GM19372 (cell line): Measurements from ENCODE around the gene ZNF774.
A peak's percentile ranks its signal among the peaks of the same experiment; 100 is the strongest.
"Not testable (repeated sequence)": the region's sequence is repeated elsewhere in the genome, so short reads cannot be mapped to it uniquely, and the experiment has no call there.

ENCODE experiments used
- ATAC-seq: cut with Tn5 transposase; IDR thresholded peaks from one replicate; pipeline ENCODE4 v1.9.1; 2021; ENCODE audit warnings: mild to moderate bottlenecking, low read depth, moderate library complexity; ENCODE audit not compliant: unreplicated experiment

Gene ZNF774

DNA sequence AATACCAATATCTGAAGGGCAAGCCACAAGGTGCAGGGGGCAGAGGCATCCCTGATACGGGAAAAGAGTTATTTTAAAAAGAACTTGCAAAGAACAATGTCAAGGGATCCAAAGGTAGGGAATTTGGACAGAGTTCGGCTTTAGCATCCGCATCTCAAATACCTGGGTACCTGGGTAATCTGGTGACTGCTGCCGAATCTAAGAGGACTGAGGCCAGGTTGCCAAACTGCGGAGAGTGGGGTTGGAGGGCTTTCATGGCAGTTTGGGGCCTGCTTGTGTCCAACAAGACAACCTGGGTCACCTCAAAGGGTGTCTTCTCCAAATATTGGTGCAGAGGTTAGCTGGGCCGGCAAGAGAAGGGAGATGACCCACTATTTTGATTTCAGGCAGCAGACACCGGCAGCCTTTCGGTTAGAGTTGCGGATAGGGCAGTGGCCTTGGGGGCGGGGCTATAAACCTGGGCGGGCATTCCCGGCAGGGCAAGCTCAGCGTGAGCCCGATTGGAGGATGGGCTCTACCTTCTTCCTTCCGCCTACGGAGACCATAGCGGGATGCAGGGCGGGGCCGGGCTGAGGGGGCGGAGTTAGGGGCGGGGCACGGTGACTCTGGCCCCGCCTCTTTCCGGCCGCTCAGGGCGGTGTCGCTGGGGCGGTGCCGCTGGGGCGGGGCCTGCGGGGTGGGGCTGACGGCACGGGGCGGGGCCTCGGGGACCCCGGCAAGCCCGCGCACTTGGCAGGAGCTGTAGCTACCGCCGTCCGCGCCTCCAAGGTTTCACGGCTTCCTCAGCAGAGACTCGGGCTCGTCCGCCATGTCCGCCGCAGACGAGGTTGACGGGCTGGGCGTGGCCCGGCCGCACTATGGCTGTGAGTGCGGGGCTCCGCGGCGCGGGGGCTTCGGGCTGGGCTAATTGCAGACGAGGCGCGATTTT lies 35.7 kb downstream of the ZNF774 start, which contains the start of gene IQGAP1:
Gene IQGAP1 (plus strand): TSS at position 709 of the 928 bp plus-strand sequence. CDS start 100 bp downstream, at position 809.
- ATAC-seq, result peak; percentile 95

GRCh38 chr15:90388462-90389380 lies 36.6 kb downstream of the ZNF774 start:
- peak; percentile 37 for ATAC-seq

DNA sequence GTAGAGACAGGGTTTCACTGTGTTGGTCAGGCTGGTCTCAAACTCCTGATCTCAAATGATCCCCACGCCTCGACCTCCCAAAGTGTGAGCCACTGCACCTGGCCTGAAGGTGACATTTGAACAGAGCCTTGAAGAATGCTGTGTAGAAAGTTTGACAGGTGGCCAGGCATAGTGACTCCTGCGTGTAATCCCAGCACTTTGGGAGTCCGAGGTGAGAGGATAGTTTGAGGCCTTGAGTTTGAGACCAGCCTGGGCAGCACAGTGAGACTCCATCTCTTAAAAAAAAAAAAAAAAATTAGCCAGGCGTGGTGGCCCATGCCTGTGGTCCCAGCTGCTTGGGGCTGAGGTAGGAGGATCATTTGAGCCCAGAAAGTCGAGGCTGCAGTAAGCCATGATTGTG lies 37.4 kb downstream of the ZNF774 start:
- ATAC-seq, result no peak

DNA sequence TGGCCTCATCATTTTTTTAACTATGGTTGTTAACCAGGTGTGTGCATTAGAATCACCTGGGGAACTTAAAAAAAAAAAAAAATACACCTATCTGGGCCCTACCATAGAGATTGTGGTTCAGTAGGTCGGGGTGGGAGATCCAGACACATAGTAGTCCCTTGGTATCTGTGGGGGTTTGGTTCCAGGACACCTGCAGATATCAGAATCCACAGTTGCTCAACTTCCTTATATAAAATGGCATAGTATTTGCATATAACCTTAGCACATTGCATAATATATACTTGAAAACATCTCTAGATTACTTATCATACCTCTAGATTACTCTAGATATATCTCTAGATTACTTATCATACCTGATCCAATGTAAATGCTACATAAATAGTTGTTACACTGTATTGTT lies 41.0 kb downstream of the ZNF774 start:
- ATAC-seq, result no peak

DNA sequence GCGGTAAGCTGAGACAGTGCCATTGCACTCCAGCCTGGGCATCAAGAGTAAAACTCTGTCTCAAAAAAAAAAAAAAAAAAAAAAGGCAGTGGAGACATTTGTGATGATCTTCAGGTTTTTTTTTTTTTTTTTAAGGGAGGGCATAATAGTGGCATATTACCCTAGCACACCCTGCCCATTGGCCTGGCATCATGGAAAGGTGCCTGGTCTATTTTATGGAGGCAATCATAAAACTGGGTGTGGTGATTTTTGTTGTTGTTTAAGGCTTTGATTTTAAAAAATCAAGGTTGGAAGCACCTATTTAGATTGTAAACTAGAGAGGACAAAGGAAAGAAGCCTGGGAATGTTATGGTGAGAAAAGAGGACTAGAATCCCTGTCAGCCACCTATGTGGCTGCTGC lies 42.0 kb downstream of the ZNF774 start:
- no peak for ATAC-seq

DNA sequence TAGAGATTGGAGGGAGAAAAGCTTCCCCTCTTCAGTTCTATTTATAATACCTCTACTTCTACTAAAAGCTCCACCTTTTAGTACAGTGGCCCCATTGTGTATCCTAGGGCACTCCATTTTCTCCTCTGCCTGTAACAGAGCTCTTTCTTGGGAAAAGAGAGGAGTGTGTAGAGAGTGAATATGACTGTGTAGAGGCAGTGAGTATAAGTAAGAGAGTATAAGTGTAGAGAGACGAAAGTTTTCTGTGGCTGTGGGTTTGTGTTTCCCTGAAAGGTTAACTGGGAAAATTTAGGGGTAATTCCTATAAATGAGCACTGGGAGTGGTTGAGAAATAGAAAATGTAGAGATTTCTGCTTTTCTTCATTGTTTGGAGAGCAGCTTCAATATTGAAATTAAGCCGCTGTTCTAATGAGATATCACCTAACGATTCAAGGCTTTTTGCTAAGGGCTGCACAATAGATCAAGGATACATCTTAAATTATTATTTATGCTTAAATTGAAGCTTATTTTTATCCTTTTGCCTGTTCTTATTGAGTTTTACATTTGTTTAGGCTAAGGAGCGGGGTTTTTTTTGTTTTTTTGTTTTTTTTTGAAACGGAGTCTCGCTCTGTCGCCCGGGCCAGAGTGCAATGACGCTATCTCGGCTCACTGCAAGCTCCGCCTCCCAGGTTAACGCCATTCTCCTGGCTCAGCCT lies 42.8 kb downstream of the ZNF774 start:
- ATAC-seq, result no peak

- ATAC-seq, result no peak
These were observed 44.2 kb downstream of the ZNF774 start for GRCh38 chr15:90396321-90396720.

DNA sequence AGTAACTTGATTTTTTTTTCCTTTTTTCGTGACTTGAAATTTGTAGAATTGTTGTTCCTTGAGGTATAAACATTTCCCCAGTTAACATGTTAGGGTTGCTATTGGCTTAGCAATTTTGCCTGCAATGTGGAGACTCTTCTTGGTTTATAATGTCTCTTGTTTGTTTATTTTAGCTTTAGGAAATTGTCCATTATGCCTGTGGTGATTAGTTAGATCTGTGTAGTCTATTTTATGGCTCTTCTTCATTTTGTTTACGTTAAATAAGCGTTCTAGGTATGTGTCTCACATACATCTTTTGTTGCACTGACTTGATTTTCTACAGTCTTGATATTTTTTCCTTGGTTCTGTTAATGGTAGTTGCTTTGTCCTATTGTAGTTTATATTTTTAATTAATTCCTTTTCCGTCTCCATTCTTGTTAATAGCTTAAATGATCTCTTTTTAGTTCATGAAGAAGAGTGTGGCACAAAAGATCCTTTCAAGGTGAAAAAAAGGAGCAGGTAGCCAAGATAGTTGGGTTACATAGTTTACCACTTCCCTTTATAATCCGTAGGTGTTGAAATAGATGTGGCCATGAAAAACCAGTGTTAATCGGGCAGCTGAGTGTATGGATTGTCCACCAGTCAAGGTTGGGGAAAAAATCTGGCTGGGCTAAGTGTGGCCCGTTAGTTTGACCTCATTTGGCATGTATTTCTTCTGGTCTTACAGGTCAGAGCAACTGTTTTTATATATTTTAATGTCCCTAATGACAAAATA lies 48.1 kb downstream of the ZNF774 start:
- ATAC-seq, result no peak

- peak; percentile 99 for ATAC-seq
These were observed 48.8 kb downstream of the ZNF774 start for GRCh38 chr15:90400759-90401314.

DNA sequence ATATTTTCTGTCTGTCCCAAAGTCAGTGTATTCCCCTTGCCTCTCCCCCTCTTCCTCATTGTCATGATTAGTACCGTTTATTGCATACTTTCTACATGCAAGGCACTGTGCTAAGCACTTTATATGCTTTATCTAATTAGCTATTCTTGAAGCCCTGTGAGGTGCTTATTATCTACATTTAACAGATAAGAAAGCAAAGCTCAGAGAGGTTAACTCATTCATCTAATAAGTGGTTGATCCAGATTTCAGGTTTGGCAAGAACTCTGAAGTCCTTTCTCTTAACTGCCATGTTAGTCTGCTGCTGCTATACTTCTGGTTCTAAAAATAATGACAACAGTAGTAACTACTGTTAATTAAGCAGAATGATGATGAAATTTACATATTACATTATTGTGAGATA lies 49.4 kb downstream of the ZNF774 start:
- ATAC-seq, result no peak

- no peak for ATAC-seq
These were observed 50.1 kb downstream of the ZNF774 start for GRCh38 chr15:90402223-90402622.

GRCh38 chr15:90402767-90403166 lies 50.7 kb downstream of the ZNF774 start:
- no peak for ATAC-seq

DNA sequence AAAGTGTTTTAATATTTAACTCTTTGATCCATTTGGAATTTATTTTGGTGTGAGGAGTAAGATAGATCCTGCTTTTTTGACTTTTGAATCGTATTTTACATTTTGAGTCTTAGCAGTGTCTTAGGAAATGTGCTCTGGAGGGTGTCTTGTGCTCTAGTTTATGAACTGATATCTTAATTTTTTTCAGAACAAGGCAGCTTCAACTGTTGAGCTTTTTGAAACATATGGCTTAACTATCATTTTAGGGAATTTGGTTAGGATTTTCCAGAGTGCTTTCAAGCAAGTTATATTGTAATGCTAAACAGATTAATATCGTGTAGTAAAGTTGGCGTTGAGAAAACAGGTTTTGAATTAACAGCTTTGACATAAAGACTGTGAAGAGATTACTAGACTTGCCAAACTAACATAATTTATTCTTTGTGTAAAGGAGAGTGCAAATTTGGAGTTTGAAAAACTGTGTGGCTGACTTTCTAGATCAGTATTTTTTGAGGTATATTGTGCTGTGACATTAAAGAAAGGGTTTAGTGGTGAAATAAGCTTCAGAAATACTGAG lies 53.0 kb downstream of the ZNF774 start:
- ATAC-seq, result no peak

- no peak for ATAC-seq
These were observed 55.3 kb downstream of the ZNF774 start for GRCh38 chr15:90407336-90407735.

GRCh38 chr15:90407871-90408317 lies 55.8 kb downstream of the ZNF774 start:
- ATAC-seq, result no peak

GRCh38 chr15:90408657-90409056 lies 56.6 kb downstream of the ZNF774 start:
- no peak for ATAC-seq

- not testable (repeated sequence) for ATAC-seq
These were observed 57.5 kb downstream of the ZNF774 start for GRCh38 chr15:90409587-90409986.

GRCh38 chr15:90410316-90410715 lies 58.2 kb downstream of the ZNF774 start:
- not testable (repeated sequence) for ATAC-seq

- no peak for ATAC-seq
These were observed 59.1 kb downstream of the ZNF774 start for GRCh38 chr15:90411176-90411575.
